ENCODE data around the gene CCL22.

Gene CCL22

DNA sequence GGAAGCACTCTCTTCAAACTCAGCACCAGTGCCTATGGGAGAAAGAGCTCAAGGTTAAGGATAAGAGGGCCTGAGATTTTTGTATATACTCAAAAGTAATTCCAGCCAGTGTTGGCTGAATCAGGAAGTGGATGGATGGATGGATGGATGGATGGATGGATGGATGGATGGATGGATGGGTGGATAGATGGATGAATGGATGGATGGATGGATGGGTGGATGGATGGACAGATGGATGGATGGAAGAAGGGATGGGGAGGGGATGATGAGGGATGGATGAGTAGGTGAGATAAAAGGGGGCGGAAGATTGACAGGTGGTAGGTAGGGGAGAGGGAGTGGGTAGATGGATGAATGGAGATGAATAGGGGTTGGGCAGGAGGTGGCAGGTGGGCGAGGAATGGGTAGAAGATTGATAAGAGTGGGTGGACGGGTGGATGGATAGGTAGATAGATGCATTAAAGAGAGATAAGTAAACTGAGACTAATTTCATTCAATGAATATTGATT lies 17.8 kb downstream of the CCL22 start:
- DNase-seq (ENCODE audit: low read depth in 2 of 2), result no peak

DNA sequence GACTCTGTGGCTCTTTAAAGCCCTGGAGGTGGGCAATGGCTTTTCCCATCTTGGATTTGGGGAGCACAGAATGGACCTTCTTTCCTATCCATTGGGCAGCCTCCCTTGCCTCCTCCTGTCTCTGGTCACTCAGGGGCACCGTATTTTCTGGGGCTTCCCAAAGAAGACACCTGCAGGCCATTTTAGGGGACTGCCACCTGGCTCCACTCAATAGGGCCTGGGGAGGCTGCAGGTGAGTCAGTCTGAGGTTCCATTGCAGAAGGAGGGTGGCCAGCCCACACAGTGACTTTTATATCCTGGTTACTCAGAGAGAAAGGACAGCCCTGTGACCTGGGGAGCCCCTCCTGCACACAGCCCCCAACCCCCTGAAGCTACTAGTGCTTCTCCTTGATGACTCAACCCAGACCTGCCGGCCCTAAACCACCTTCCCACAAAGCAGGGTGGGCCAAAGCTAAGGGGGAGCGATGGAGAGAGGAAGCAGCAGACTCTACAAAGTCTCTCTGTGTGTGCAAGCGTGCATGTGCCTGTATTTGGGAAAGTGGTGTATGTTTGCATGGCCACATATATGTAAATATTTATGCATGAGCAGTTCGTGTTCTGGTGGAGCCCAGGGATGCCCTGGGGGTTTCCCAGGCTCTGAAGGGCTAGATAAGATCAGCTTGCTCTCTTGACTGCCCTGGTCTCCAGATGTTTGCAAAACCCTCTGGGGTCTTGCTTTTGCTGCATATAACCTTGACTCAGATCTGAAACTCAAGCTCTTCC lies 18.7 kb downstream of the CCL22 start:
- no peak for DNase-seq (ENCODE audit: low read depth in 2 of 2)

DNA sequence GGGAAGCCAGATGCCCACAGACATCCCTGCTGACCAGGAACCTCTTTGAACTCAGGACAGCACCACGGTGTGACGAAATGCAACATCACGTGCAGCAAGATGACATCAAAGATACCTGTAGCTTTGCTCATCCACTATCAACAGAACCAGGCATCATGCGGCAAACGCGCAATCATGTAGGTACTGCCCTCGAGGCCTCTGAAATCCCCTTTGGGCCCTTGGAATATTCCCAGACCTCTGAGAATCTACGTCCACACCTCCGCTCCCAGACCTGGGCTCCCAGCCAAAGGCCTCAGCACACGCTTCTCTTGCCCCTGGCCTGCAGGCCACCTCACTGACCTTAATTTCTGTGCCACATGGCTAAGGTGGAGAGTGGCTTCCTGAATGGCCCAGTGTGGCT lies 21.0 kb downstream of the CCL22 start:
- DNase-seq (ENCODE audit: low read depth in 2 of 2), result no peak

DNA sequence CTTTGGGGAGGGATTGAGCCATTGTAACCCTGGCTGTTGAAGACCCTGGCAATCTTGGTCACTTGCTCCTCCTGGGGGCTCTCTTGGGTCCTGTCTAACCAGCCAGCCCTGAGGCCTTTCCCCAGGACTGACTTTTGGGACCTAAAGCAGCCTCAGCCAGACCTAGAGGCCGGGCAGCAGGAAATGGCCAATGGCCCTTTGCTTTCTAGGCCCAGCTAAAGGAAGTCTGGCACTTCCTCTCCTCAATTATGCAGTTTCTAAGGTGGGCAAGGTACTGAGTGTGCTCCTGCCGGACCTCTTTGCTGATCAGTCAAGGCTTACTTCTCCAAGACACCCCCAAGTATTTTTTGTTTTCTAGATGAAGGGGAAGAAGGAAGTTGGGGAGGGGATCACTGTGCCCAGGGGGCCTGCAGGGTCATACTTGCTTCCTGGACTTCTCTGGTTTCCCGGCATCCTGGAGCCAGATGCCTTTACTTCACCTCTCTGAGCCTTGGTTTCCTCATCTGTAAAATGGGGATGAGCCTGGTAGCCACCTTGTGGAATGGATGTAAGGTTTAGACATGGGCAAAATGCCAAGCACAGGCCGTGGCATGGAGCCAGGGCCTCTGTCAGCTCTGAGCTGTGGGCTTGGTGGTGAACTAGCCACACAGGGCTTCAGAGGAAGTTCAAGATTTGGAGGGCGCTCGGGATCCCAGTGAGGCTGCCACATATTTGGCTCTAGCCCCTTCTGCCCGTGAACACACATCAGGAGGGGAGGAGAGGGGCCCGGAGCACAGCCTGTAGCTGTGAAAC lies 22.3 kb downstream of the CCL22 start:
- DNase-seq (ENCODE audit: low read depth in 2 of 2), result no peak

DNA sequence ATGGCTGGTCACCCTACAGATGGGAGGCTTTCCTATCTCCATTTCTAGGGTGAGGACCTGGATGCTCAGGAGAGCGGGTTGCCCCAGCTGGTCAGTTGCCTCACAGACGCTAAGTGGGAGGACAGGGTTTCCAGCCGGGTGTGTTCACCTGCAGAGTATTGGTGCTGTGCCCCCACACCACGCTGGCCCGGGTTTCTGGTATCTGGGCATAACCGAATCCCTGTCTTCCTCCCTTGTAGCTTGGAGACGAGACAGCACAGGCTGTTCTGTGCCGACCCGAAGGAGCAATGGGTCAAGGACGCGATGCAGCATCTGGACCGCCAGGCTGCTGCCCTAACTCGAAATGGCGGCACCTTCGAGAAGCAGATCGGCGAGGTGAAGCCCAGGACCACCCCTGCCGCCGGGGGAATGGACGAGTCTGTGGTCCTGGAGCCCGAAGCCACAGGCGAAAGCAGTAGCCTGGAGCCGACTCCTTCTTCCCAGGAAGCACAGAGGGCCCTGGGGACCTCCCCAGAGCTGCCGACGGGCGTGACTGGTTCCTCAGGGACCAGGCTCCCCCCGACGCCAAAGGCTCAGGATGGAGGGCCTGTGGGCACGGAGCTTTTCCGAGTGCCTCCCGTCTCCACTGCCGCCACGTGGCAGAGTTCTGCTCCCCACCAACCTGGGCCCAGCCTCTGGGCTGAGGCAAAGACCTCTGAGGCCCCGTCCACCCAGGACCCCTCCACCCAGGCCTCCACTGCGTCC lies 23.4 kb downstream of the CCL22 start:
- DNase-seq (ENCODE audit: low read depth in 2 of 2), result no peak

DNA sequence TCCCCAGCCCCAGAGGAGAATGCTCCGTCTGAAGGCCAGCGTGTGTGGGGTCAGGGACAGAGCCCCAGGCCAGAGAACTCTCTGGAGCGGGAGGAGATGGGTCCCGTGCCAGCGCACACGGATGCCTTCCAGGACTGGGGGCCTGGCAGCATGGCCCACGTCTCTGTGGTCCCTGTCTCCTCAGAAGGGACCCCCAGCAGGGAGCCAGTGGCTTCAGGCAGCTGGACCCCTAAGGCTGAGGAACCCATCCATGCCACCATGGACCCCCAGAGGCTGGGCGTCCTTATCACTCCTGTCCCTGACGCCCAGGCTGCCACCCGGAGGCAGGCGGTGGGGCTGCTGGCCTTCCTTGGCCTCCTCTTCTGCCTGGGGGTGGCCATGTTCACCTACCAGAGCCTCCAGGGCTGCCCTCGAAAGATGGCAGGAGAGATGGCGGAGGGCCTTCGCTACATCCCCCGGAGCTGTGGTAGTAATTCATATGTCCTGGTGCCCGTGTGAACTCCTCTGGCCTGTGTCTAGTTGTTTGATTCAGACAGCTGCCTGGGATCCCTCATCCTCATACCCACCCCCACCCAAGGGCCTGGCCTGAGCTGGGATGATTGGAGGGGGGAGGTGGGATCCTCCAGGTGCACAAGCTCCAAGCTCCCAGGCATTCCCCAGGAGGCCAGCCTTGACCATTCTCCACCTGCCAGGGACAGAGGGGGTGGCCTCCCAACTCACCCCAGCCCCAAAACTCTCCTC lies 24.1 kb downstream of the CCL22 start:
- no peak for DNase-seq (ENCODE audit: low read depth in 2 of 2)

DNA sequence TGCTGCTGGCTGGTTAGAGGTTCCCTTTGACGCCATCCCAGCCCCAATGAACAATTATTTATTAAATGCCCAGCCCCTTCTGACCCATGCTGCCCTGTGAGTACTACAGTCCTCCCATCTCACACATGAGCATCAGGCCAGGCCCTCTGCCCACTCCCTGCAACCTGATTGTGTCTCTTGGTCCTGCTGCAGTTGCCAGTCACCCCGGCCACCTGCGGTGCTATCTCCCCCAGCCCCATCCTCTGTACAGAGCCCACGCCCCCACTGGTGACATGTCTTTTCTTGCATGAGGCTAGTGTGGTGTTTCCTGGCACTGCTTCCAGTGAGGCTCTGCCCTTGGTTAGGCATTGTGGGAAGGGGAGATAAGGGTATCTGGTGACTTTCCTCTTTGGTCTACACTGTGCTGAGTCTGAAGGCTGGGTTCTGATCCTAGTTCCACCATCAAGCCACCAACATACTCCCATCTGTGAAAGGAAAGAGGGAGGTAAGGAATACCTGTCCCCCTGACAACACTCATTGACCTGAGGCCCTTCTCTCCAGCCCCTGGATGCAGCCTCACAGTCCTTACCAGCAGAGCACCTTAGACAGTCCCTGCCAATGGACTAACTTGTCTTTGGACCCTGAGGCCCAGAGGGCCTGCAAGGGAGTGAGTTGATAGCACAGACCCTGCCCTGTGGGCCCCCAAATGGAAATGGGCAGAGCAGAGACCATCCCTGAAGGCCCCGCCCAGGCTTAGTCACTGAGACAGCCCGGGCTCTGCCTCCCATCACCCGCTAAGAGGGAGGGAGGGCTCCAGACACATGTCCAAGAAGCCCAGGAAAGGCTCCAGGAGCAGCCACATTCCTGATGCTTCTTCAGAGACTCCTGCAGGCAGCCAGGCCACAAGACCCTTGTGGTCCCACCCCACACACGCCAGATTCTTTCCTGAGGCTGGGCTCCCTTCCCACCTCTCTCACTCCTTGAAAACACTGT lies 25.0 kb downstream of the CCL22 start:
- DNase-seq (ENCODE audit: low read depth in 2 of 2), result no peak

DNA sequence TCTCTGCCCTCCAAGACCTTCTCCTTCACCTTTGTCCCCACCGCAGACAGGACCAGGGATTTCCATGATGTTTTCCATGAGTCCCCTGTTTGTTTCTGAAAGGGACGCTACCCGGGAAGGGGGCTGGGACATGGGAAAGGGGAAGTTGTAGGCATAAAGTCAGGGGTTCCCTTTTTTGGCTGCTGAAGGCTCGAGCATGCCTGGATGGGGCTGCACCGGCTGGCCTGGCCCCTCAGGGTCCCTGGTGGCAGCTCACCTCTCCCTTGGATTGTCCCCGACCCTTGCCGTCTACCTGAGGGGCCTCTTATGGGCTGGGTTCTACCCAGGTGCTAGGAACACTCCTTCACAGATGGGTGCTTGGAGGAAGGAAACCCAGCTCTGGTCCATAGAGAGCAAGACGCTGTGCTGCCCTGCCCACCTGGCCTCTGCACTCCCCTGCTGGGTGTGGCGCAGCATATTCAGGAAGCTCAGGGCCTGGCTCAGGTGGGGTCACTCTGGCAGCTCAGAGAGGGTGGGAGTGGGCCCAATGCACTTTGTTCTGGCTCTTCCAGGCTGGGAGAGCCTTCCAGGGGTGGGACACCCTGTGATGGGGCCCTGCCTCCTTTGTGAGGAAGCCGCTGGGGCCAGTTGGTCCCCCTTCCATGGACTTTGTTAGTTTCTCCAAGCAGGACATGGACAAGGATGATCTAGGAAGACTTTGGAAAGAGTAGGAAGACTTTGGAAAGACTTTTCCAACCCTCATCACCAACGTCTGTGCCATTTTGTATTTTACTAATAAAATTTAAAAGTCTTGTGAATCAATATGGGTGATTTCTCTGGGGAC lies 25.9 kb downstream of the CCL22 start:
- no peak for DNase-seq (ENCODE audit: low read depth in 2 of 2)

DNA sequence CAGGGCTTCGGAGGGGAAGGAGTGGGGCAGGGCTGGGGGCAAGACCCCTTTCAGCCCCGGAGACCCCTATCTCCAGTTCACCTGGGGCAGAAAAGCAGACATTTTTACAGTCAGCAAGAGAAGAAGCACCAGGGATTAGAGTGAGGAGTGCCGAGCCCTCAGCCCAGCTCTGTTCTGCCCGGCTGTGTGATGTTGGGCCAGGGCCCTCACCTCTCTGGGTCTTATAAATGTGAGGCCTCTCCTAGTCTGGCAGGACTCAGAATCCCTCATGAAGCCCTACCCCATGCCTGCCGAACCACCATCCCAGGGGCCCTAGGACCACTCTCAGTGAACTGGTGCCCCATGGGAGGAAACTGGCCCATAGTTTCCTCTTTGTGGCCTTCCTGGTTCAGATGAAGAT lies 26.5 kb downstream of the CCL22 start:
- no peak for DNase-seq (ENCODE audit: low read depth in 2 of 2)

DNA sequence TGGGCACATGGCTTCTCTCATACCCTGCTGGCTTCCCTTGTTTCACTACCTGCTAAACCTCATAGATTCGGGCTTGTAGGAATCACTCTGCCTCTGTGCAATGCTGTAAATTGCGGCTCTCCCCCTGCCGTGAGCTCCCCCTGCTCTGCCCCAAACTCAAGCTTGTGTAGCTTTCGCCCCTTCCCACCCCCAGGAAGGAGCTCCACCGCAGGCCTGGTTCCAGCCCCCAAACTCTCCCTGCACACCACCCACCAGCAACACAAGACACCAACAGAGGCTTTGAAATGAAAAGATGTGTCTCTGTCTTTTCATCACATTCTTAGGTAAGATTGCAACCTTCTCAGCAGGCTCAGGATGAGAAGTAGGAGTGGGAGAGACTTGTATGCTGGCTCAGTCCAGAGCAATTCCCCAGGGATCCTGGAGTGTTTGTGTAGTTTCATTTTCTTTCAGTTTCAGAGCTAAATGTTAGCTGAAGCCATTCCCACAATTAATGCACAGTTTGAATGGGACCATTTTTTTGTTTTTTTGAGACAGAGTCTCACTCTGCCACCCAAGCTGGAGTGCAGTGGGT lies 27.9 kb downstream of the CCL22 start:
- DNase-seq (ENCODE audit: low read depth in 2 of 2), result no peak

DNA sequence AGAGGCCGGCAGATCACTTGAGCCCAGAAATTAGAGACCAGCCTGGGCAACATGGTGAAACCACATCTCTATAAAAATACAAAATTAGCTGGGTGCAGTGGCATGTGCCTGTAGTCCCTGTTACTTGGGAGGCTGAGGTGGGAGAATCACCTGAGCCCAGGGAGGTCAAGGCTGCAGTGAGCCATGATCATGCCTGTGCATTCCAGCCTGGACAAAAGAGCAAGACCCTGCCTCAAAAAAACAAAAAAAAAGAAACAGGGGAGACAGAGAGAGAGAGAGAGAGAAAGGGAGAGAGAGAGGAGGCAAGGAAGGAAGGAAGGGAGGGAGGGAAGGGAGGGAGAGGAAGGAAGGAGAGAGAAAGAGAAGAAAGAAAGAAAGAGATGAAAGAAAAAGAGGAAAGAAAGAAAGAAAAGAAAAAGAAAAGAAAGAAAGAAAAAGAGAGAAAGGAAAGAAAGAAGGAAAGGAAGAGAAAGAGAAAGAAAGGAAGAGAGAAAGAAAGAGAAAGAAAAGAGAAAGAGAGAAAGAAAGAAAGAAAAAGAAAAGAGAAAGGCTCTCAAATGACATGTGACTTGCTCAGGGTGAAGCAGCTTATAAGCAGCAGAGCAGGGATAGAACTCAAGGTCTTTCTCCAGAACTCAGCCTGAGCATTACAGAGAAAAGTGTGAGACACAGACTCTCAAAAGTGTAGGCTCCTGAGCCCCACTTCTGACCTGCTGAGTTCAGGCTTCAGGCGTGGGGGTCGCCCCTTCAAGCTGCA lies 29.2 kb downstream of the CCL22 start:
- no peak for DNase-seq (ENCODE audit: low read depth in 2 of 2)

DNA sequence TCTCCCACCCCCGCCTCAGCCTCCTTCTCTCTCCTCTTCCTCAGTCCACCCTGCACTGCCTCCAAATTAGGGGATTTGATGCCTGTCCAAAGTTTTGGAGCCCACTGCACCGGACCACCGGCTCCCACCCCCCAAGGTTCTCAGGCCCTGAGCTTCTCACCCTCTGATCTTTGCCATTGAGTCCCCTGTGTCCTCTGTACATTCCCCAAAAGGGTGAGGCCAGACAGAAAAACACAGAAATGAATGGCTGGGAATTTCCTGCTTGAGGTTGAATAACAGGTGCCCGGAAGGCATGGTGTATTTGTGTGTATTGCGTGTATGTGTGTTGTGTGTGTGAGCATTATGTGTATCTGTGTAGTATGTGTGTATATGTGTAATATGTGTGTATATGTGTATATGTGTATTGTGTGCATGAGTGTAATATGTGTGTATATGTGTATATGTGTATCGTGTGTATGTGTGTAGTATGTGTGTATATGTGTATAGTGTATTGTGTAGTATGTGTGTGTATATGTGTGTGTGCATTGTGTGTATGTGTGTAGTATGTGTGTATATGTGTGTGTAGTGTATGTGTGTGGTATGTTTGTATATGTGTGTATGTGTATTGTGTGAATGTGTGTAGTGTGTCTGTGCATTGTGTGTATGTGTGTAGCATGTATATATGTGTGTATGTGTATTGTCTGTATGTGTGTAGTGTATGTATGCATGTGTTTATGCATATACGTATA lies 29.9 kb downstream of the CCL22 start:
- DNase-seq (ENCODE audit: low read depth in 2 of 2), result no peak

DNA sequence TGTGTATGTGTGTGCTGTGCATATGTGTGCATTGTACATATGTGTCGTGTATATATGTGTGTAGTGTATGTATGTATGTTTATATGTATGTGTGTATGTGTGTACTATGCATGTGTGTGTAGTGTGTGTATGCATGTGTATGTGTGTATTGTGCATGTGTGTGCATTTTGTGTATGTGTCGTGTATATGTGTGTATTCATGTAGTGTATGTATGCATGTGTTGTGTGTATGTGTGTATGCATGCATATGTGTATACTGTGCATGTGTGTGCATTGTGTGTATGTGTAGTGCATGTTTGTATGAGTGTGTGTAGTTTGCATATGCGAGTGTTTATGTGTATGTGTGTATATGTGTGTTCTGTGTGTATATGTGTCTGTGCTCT lies 30.5 kb downstream of the CCL22 start:
- DNase-seq (ENCODE audit: low read depth in 2 of 2), result no peak

DNA sequence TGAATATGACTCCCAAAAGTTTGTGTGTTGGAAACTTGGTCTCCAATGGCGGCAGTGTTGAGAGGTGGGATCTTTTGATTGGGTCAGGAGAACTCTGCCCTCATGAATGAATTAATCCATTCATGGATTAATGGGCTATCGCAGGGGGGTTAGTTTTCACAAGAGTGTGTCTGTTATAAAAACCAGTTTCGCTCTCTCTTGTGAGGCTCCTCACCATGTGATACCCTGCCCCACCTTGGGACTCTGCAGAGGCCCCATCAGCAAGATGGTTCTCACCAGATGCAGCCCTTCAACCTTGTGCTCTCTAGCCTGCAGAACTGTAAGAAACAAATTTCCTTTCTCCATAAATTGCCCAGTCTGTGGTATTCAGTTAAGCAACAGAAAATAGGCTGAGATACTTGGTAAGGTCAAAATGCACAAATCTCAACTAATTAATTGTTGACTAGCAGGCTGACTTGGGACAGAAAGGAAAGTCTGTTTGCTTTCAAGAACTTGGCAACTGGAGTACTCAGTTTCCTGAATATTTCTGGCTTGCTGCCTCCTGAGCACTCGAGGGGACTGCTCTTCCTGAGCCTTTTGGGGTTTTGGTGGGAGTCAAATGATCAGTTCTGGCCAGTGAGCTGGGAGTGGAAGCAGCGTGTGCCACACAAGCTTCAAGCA lies 32.2 kb downstream of the CCL22 start:
- DNase-seq (ENCODE audit: low read depth in 2 of 2), result no peak

DNA sequence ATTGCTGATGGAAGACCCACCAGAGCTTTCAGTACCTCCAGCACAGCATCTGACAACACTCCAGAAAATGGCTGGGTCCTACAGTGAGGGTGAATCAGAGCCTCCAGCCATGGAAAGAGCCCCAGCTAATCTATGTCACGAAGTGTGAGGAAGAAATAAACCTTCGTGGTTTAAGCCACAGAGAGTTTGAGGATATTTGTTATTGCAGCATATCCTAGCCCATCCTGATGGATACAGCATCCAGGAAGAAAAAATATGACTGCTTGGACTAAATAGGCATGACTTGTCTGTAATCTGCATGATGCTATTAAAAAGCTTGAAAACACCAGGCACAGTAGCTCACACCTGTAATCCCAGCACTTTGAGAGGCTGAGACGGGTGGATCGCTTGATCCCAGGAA lies 32.7 kb downstream of the CCL22 start:
- no peak for DNase-seq (ENCODE audit: low read depth in 2 of 2)

DNA sequence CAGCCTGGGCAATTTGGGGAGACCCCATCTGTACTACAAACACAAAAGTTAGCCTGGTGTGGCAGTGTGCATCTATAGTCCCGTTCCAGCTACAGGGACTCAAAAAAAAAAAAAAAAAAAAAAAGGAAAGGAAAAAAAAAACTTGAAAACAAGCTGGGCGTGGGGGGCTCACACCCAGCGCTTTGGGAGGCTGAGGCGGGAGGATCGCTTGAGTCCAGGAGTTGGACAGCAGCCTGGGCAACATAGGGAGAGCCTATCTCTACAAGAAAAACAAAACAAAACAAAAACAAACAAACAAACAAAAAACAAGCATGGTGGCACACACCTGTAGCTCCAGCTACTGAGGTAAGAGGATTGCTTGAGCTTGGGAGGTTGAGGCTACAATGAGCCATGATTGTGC lies 33.1 kb downstream of the CCL22 start:
- DNase-seq (ENCODE audit: low read depth in 2 of 2), result no peak

DNA sequence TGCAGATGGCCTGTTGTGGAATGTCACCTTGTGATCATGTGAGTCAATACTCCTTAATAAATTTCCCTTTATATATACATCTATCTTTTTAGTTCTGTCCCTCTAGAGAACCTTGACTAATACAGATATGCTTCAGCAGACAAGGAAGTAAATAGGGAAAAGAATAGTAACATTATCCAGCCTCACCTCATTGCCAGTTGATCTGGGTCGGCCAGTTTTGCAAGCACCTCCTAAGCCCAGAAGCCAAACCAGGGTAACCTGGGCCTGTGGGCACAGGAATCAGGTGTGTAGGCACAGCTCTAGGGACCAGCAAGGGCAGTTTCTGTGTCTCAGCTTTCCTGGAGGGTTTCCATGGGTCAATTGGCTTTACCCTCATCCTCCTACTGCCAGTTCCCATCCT lies 34.1 kb downstream of the CCL22 start:
- no peak for DNase-seq (ENCODE audit: low read depth in 2 of 2)

All from stimulated activated CD4-positive, alpha-beta T cell treated with anti-CD3 and anti-CD28 coated beads, Interleukin-1b, Interleukin-23, amount 100 ng/mL, for 4 hours (primary cell).